Neural cell (in vitro differentiated cells): ENCODE measurements around the gene RSU1. TPM values are rescaled to one million over a fixed set of nuclear protein-coding genes. Genes with fewer than 3 reads are reported as not detected.

Experiments used
- H2AFZ ChIP-seq: fragments of 200-600, 300-800 bp; sonication (generic), shearing (Covaris generic); 2 replicates; pipeline ENCODE4 v1.6.0; 2014; ENCODE audit warnings: low read depth, mild to moderate bottlenecking, antibody characterized with exemption, low read length, moderate library complexity
- H3F3A ChIP-seq: fragments of 200-600 bp; shearing (Covaris generic); 2 replicates; pipeline ENCODE4 v1.6.1; 2016; ENCODE audit warnings: mild to moderate bottlenecking, moderate library complexity, mixed read lengths, antibody characterized with exemption, low read length; ENCODE audit not compliant: insufficient read depth, poor library complexity, severe bottlenecking
- H3K27ac ChIP-seq: fragments of 200-600, 300-800 bp; sonication (generic), shearing (Covaris generic); 2 replicates; pipeline ENCODE4 v1.5.1; 2014; ENCODE audit warnings: mild to moderate bottlenecking, low read length, moderate library complexity
- H3K27me3 ChIP-seq: fragments of 300-800, 200-600 bp; sonication (generic), shearing (Covaris generic); 2 replicates; pipeline ENCODE4 v1.6.0; 2014; ENCODE audit warnings: mild to moderate bottlenecking, low read depth, low read length, moderate library complexity; ENCODE audit not compliant: insufficient read depth
- H3K36me3 ChIP-seq: fragments of 300-800, 200-600 bp; sonication (generic), shearing (Covaris generic); 2 replicates; pipeline ENCODE4 v1.5.1; 2014; ENCODE audit warnings: mild to moderate bottlenecking, antibody characterized with exemption, low read length, moderate library complexity; ENCODE audit not compliant: insufficient read depth
- H3K4me2 ChIP-seq: fragments of 300-800, 200-600 bp; sonication (generic), shearing (Covaris generic); 2 replicates; pipeline ENCODE4 v1.6.0; 2014; ENCODE audit warnings: mild to moderate bottlenecking, low read length
- H3K4me3 ChIP-seq: fragments of 300-800, 200-600 bp; sonication (generic), shearing (Covaris generic); 2 replicates; pipeline ENCODE4 v1.5.1; 2014; ENCODE audit warnings: mild to moderate bottlenecking, low read length, moderate library complexity
- H3K79me2 ChIP-seq: fragments of 200-600 bp; shearing (Covaris generic); replicated peaks from 2 replicates; pipeline ENCODE4 v1.6.0; 2014; ENCODE audit warnings: mild to moderate bottlenecking, low read length, moderate library complexity; ENCODE audit not compliant: insufficient read depth
- H3K9ac ChIP-seq: fragments of 300-800, 200-600 bp; sonication (generic), shearing (Covaris generic); 2 replicates; pipeline ENCODE4 v1.6.1; 2016; ENCODE audit warnings: mild to moderate bottlenecking, low read length, mixed read lengths
- H3K9me2 ChIP-seq: fragments of 200-600 bp; shearing (Covaris generic); 2 replicates; pipeline ENCODE4 v1.6.1; 2016; ENCODE audit warnings: mild to moderate bottlenecking, low read length, mixed read lengths; ENCODE audit not compliant: insufficient read depth
- H3K9me3 ChIP-seq: fragments of 200-600, 300-800 bp; sonication (generic), shearing (Covaris generic); 2 replicates; pipeline ENCODE4 v1.6.1; 2016; ENCODE audit warnings: mild to moderate bottlenecking, mixed run types, low read length, moderate library complexity, mixed read lengths
- H4K20me1 ChIP-seq: fragments of 200-600 bp; shearing (Covaris generic); 2 replicates; pipeline ENCODE4 v1.6.1; 2016; ENCODE audit warnings: mild to moderate bottlenecking, mixed run types; ENCODE audit not compliant: insufficient read depth
- EP300 ChIP-seq: fragments of 450-650 bp; conservative IDR thresholded peaks from 2 replicates; pipeline ENCODE4 v1.6.1; 2014; ENCODE audit warnings: antibody characterized with exemption, mild to moderate bottlenecking, moderate library complexity; ENCODE audit not compliant: poor library complexity, severe bottlenecking
- EZH2 ChIP-seq: fragments of 200-600, 300-800 bp; shearing (Covaris generic), sonication (generic); IDR thresholded peaks from 2 replicates; pipeline ENCODE4 v1.6.1; 2014; ENCODE audit warnings: antibody characterized with exemption, low read length, borderline replicate concordance, mild to moderate bottlenecking; ENCODE audit not compliant: insufficient read depth, poor library complexity, severe bottlenecking
- MXI1 ChIP-seq: fragments of 450-650 bp; conservative IDR thresholded peaks from 2 replicates; pipeline ENCODE4 v1.6.1; 2014; ENCODE audit warnings: antibody characterized with exemption, mild to moderate bottlenecking; ENCODE audit not compliant: poor library complexity, severe bottlenecking
- POLR2AphosphoS5 ChIP-seq: IDR thresholded peaks from 2 replicates; pipeline ENCODE4 v1.6.1; 2012
- RAD21 ChIP-seq: fragments of 450-650 bp; conservative IDR thresholded peaks from 2 replicates; pipeline ENCODE4 v1.6.1; 2014; ENCODE audit warnings: antibody characterized with exemption, mild to moderate bottlenecking, moderate library complexity
- SMC3 ChIP-seq: fragments of 450-650 bp; conservative IDR thresholded peaks from 2 replicates; pipeline ENCODE4 v1.6.1; 2014; ENCODE audit warnings: antibody characterized with exemption, mild to moderate bottlenecking, moderate library complexity; ENCODE audit not compliant: poor library complexity
- TAF1 ChIP-seq: IDR thresholded peaks from 2 replicates; pipeline ENCODE4 v1.6.1; 2012; ENCODE audit warnings: low read depth
- polyA plus RNA-seq: library from polyadenylated mRNA; depleted of rRNA; stranded (reverse); fragments of >200 nt; gene quantifications from 2 replicates; pipeline ENCODE4 v1.2.3, GENCODE V29; 2014
- TF ChIP-seq, protein P1 (sequence below): fragments of 450-650 bp; IDR thresholded peaks from 2 replicates; pipeline ENCODE4 v1.5.1; 2014; ENCODE audit warnings: antibody characterized with exemption, mild to moderate bottlenecking, moderate library complexity; ENCODE audit not compliant: poor library complexity, severe bottlenecking
- TF ChIP-seq, protein P2 (sequence below): IDR thresholded peaks from 2 replicates; pipeline ENCODE4 v1.6.1; 2012; ENCODE audit warnings: borderline replicate concordance

Gene RSU1
- polyA plus RNA-seq, 1 donor from 2014 or later: 18.7 TPM

DNA sequence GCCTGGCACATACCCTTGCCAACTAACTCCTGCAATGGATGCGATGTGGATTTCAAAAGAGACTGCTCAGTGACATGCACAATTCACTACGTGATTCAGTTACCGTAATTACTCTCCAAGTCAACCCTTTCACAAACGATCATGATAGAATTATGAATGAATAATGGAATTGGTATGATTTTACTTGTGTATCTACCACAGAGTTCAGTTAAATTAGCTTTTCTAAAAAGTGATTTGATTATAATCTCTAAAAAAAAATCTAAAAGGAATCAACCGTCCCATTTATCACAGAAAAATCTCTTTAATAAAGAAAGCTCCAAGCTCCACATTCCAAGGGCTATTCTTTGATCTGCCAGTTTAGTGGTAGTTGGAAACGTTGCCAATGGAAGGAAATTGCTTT is 30.4 kb upstream of the RSU1 start:
- H3K9ac ChIP-seq: no peak overlapping the region
- no peaks in the 10 kb centered on the region for H3K36me3 ChIP-seq

GRCh38 chr10:16845248-16845647 is 28.0 kb upstream of the RSU1 start:
- Histone ChIP-seq H3K79me2 (no peaks in the 10 kb centered on the region), H3K27me3 (no peaks in the 10 kb centered on the region), H3K9ac (no peak overlapping the region), H3K9me3 (no peaks in the 10 kb centered on the region), H3F3A (no peaks in the 10 kb centered on the region), H4K20me1 (no peaks in the 10 kb centered on the region), H3K4me2 (no peak overlapping the region), H3K9me2 (no peaks in the 10 kb centered on the region), H3K36me3 (no peaks in the 10 kb centered on the region), H3K4me3 (no peak overlapping the region), H3K27ac (no peak overlapping the region), H2AFZ (no peak overlapping the region)
- TF ChIP-seq EP300: no peak
- no peak for TF ChIP-seq POLR2AphosphoS5
- no peak for TF ChIP-seq MXI1
- TF ChIP-seq, protein P1, sequence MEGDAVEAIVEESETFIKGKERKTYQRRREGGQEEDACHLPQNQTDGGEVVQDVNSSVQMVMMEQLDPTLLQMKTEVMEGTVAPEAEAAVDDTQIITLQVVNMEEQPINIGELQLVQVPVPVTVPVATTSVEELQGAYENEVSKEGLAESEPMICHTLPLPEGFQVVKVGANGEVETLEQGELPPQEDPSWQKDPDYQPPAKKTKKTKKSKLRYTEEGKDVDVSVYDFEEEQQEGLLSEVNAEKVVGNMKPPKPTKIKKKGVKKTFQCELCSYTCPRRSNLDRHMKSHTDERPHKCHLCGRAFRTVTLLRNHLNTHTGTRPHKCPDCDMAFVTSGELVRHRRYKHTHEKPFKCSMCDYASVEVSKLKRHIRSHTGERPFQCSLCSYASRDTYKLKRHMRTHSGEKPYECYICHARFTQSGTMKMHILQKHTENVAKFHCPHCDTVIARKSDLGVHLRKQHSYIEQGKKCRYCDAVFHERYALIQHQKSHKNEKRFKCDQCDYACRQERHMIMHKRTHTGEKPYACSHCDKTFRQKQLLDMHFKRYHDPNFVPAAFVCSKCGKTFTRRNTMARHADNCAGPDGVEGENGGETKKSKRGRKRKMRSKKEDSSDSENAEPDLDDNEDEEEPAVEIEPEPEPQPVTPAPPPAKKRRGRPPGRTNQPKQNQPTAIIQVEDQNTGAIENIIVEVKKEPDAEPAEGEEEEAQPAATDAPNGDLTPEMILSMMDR: no peak
- no peak for TF ChIP-seq TAF1
- TF ChIP-seq, protein P2, sequence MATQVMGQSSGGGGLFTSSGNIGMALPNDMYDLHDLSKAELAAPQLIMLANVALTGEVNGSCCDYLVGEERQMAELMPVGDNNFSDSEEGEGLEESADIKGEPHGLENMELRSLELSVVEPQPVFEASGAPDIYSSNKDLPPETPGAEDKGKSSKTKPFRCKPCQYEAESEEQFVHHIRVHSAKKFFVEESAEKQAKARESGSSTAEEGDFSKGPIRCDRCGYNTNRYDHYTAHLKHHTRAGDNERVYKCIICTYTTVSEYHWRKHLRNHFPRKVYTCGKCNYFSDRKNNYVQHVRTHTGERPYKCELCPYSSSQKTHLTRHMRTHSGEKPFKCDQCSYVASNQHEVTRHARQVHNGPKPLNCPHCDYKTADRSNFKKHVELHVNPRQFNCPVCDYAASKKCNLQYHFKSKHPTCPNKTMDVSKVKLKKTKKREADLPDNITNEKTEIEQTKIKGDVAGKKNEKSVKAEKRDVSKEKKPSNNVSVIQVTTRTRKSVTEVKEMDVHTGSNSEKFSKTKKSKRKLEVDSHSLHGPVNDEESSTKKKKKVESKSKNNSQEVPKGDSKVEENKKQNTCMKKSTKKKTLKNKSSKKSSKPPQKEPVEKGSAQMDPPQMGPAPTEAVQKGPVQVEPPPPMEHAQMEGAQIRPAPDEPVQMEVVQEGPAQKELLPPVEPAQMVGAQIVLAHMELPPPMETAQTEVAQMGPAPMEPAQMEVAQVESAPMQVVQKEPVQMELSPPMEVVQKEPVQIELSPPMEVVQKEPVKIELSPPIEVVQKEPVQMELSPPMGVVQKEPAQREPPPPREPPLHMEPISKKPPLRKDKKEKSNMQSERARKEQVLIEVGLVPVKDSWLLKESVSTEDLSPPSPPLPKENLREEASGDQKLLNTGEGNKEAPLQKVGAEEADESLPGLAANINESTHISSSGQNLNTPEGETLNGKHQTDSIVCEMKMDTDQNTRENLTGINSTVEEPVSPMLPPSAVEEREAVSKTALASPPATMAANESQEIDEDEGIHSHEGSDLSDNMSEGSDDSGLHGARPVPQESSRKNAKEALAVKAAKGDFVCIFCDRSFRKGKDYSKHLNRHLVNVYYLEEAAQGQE: no peak
- no peak for TF ChIP-seq EZH2
- no peak for TF ChIP-seq SMC3
- TF ChIP-seq RAD21: no peak

More for the DNA sequence above, 30.4 kb upstream of the RSU1 start:
- Histone ChIP-seq H3K4me3 (no peak overlapping the region), H3F3A (no peaks in the 10 kb centered on the region), H2AFZ (no peak overlapping the region), H3K9me3 (no peaks in the 10 kb centered on the region), H3K79me2 (no peaks in the 10 kb centered on the region), H4K20me1 (no peaks in the 10 kb centered on the region), H3K9me2 (no peaks in the 10 kb centered on the region), H3K27me3 (no peaks in the 10 kb centered on the region), H3K27ac (no peak overlapping the region), H3K4me2 (no peak overlapping the region)
- TF ChIP-seq MXI1: no peak
- no peak for TF ChIP-seq TAF1
- TF ChIP-seq, protein P1: no peak
- no peak for TF ChIP-seq POLR2AphosphoS5
- TF ChIP-seq RAD21: no peak
- TF ChIP-seq EP300: no peak
- TF ChIP-seq SMC3: no peak
- TF ChIP-seq EZH2: no peak
- TF ChIP-seq, protein P2: no peak
